Stimulated activated CD8-positive, alpha-beta memory T cell treated with anti-CD3 and anti-CD28 coated beads, Interleukin-4, amount 100 ng/mL, for 24 hours (primary cell): ENCODE results near the gene ADSS1.

Experiments
- DNase-seq: peaks from one replicate; pipeline ENCODE4 v3.0.0-alpha.2; 2020; ENCODE audit warnings: low read depth

Gene ADSS1

DNA sequence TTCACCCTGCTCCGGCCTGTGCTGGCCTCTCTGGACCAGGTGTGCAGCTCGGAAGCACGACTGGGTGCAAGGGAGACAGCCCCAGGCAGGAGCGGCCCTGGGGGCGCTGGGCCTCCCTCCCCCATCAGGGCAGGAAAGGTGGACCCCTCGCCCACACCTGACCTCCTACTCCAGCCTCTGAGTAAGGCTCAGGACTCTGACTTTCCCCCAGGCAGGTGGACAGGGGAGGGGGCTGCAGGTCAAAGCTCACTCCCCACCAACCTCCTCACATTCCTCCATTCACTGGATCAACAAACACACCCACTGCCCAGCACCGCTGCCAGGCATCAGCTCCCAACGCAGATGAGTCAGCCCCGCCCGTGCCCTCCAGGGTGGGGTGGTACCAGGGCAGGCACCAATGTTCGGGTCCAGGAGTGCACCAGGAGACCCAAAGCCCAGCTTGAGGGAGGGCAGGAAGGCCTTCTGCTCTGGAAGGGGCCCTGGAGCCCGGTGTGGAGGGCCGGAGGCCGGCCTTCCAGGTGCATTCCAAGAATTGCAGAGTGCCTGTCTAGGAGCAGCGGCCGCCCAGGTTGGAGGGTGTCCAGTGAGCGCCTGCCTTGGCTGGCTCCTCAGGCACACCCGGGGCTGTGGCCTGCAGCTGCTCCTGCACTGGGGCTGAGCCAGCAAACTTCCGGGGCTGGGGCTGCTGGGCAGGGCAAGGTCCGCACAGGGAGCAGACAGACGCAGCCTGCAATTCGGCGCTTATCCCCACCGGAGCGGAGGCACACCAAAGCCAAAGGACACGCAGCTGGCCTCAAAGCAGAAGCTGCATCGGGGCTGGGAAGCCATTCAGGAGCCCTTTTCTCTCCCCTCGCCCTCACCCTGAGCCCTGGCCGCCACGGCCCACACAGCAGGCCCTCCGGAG lies 36.2 kb upstream of the ADSS1 start:
- no peak for DNase-seq

DNA sequence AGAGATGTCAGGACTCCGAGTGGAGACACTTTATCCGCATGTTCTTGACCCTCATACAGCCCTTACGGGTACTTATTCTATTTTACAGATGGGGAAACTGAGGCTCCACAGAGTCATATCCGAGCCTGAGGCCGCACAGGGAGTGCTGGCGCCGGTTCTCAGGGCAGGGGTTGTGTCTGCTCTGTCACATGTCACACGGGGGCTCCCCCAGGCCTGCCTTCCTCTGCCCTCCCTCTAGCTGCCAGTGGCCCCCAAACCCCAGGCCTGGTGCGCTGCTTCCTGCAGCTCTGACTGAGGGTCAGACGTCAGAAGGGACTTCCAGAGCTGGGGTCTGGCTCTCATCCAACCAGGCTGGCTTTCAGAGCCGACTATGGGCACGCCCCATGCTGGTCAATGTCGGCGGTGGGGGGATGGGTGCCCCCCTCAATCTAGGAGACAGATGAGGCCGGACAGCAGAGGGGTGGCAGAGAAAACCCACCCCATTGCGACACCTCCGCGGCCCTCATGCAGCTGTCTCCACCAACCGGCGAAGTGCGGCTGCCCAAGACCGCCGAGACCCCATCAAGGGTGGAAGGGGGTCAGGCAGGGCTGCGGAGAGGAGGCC lies 35.4 kb upstream of the ADSS1 start:
- DNase-seq = no peak

DNA sequence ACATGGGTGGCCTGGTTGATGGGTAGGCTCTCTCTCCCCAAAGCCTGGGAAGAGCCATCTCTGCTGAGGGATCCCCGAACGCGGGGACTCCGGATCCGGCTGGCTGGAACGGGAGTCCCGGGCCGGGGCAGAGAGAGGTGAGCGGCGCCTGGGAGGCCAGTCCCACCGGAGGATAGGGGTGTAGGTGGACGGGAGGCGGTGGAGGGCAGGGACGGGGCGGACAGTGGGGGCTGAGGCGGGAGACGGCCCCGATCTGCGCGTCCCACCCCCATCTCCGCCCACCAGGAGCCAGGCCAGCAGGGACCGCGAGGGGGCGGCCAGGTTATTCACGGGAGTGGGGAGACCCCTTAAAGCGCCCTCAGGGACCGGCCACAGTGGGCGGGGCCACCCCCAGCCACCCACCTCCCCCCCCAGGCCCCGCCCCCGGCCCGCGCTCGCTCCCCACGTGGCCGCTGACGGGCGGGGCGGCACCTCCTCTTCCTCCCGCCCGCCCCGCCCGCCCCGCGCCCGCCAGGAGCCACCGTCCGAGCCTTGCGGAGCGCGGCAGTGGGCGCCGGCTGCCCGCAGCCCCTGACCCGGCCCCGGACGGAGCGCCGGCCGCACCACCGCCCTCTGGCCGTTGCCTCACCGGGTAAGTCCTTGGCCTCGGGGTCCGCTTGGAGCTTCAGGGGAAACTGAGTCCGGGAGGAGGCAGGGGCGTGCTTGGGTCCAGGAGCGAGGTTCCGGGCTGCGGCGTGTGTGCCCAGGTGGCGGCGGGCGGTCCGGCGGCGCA lies 34.7 kb upstream of the ADSS1 start, which contains the start of gene INF2:
Gene INF2, plus strand, starts transcription at position 510 of the 772 bp plus-strand sequence. CDS start 11,748 bp downstream, outside the sequence.
- no peak for DNase-seq

DNA sequence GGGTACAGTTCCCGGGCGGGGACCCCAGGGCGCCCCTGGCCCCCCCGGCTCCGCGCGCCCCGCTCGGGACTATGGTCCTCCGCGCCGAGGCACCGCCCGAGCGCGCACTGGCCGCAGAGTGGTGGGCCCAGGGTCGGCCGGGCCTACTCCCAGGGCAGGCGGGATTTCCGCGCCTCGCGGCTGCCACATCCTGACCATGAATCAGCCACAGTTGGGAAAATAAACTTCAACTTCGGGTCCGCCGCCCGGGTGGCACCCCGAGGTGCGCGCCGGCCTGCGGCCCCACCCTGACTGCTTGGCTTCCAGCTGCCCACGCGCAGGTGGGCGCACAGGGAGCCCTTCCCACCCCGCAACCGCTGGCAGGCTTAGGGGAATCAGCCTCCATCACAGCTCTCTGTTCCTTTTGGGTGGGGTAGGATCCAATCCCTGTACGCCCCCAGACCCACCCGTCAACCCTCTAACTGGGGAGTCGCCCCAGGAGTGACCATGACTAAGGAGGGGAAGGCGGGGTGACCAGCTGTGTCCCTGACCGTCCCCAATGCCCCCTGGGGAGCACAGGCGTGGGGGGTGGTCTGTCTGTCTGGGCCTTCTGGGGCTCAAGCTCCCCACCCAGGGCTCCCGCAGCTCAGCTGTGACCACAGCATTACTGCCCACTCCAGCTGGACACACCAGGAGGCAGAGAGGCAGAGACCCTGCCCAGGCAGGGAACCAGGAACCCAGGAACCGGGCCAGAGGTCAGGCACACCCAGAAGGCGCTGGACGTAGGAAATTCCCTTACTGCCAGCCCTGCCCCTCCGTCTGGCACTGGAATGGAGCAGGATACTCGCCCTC lies 33.9 kb upstream of the ADSS1 start:
- DNase-seq = no peak

DNA sequence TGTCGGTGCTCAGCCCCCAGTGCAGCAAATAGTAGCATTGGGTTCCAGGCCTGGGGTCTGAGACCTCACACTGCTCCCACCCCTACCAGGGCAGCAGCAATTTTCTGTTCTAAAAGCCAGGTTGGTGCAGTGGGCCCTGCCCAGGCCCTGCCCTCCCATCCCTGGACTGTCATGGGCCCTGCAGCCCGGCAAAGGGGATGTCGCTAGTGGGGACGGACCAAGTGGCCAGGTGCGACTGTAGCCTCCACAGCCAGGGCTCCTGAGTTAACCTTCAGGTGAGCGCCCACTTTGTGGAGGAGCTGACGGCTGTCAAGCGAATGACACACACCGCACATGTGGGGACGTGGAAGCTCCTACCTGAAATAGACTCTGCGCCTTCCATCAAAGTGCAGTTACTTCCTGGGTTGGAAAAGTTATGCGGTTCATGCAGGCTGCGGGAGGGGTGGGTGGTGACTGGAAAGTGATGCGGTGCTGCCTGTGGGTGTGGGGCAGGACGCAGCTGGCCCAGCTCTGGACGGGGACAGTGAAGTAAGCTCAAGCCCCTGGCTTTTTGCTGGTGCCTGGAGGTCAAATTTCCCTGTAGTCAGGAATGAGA lies 33.1 kb upstream of the ADSS1 start:
- no peak for DNase-seq

DNA sequence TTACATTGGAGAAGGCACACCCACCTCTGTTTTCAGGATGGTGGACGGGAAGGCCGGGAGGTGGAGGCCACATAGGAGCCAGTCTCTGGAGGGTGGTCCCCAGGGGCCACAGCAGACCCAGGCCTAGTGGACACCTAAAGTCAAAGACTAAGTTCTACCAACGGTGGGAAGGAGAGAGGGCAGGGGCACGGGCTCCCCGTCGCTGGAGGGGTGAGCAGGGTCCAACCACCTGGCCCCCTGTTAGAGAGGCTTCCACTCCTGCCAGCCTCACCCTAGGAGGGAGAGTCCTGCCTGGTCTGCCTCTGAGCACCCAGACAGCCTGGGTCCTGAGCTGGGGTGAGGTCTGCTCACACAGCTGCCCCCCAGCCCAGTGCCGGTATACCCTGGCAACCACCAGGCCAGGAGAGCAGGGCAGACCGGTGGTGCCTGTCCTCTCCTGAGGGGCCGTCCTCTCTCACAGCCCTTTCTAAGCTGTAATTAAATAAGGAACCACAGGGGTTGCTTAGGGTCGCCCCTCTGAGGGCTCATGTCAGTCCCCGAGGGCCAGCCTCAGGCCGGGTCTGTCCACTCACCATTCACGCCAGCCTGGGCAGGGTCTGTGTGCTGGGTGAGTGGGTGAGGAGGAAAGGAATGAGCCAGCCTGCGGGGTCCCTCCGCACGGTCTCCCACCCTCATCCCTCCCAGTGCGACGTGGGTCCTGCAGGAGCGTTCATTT lies 32.3 kb upstream of the ADSS1 start:
- no peak for DNase-seq

DNA sequence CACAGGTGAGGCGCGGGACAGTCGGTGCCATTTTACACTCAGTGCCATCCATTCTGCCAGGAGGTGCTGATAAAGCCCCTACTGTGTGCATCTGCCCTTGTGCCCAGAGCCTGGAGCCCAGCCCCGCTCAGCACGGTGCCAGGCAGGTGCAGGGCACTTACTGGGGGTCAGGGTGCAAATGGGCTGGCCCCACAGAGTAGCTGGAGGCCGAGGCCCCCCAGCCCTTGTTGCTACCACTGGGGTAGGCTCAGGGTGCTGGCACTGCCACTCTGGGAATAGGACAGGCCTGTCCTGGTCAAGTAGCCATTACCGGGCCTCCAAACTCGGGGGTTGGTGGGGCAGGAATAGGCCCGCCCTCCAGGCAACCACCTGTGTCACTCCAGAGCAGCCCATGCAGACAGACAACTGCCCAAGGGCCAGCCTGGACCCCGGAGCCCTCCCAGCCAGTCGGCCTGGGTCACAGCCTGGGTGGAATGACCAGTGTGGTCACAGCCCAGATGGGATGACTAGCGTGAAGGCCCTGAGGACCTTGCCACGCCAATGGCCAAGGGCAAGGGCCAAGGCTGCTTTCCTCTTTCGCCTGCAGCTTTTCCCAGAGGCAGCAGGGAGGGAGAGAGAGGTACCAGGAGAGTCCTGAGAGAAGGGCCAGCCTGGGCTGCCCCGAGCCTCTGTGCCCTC lies 31.6 kb upstream of the ADSS1 start:
- DNase-seq = no peak

DNA sequence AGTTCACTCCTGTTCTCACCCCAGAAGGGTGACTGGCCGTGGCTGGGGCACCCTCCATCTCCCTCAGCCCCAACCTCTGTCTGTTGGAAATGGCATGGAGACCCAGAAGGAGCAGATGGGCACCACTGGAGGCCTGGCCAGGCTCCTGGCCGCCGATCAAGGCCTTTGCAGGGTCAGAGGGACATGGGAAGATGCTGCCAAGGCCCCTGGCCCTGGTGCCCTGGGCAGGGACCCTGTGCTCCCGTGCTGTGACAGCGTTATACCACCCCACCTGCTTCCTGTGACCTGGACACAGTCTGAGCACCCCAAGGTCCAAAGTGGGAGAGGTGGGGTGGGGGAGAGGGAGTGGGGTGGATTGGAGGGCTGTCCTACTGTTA lies 31.1 kb upstream of the ADSS1 start:
- DNase-seq = no peak

DNA sequence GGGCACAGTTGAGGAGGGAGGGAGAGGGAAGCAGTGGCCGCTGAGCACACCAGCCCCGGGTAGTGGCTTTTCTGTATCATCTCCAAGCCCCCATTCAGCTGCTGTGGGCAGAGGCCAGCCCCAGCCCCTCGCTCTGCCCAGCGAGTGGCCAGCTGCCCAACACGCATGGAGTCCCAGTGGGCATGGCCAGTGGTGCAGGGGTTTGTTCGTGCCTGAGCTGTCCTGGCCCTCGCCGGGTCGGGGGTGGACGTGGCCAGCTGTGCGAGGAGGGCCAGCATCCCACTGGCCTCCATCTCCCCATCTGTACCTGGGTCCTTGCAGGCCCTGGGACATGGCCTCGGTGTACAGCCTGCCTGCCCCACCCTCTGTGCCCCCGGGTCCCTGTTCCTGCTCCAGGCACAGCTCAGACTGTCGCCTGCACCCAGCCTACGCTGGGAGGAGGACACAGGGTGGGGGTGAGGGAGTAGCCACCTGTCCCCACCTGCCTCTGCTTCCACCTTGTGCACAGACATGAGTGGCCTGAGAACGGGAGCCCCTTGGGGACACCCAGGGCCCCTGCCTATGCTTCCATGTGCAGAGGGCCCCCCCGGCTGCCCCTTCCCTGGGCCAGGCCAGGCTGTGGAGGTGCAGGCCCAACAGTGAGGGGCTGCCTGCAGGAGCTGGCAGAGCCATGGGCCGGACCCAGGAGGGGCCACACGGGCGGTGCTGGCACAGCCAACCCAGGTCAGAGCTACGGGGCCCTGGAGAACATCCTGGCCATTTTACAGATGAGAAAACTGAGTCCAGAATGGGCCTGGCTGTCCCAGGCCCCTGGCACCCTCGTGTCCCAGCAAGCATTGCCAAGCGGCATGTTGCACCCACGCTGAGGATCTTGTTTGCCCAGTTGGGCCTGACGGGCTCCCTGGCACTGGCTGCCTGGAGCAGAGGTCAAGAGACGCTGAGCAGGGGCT lies 30.3 kb upstream of the ADSS1 start:
- DNase-seq = no peak

DNA sequence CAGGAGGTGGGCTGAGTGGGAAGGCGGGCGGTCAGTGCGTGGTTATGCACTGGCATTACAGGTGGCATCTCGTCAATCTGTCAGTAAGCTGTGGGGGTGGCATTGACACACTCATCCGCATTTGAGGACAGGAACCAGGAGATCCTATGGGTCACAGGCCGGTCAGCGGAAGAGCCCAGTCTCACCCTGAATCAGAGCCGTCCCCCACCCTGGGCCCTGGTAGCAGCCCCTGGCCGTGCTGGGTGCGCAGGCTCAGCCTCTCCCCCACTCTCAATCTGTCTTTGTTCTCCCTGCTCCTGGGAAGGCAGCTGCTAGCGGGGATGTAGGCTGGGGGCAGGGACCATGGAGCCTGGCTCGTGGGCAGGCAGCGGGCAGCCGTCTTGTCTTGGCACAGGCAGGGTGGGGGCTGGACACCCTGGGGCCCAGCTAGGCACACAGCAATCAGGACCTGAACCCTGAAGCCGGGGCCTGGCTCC lies 29.5 kb upstream of the ADSS1 start:
- DNase-seq = no peak

DNA sequence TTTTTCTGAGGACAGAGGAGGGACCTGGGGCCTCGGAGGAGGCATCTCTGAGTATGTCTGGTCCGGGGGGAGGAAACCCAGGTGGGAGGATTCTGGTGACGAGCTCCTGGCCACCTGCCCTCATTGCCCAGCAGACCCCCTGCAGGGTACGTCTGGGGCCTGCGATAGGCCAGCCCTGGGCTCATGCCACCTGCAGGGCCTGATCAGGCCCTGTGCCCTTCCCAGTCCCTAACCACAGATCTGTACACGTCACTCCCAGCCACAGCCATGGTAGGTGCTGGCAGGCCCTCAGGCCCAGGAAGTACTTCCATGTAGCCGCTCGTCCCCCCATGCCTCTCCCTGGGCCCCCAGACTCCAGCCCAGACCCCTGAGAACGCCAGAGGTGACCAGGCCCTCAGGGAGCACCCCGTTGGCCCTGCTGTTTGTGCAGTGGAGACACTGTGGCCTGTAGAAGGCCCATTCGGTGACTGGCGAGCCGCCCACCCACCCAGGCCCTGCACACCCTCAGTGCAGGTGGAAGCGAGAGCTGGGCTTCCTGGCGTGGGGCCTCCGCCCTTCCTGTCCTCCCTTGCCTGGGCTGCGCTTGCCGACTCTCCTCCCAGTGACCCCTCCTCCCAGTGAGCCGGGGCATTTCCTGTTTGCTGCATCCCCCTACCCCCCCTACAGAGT lies 28.9 kb upstream of the ADSS1 start:
- no peak for DNase-seq

DNA sequence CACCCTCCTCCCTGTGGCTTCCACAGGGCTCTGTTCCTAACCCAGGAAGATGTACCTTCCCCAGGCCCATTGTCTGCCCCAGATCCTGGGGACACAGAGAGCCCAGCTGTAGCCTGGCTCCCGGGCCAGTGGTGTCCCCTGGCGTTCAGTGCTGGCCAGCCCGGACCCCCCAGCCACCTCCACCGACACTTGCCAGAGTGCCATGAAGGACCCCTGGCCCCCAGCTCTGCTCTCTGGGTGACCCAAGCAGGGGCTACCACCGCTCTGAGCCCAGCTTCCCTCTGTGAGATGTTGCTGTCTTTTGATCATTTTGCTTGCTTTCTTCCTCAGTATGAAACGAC lies 28.4 kb upstream of the ADSS1 start:
- DNase-seq = no peak

DNA sequence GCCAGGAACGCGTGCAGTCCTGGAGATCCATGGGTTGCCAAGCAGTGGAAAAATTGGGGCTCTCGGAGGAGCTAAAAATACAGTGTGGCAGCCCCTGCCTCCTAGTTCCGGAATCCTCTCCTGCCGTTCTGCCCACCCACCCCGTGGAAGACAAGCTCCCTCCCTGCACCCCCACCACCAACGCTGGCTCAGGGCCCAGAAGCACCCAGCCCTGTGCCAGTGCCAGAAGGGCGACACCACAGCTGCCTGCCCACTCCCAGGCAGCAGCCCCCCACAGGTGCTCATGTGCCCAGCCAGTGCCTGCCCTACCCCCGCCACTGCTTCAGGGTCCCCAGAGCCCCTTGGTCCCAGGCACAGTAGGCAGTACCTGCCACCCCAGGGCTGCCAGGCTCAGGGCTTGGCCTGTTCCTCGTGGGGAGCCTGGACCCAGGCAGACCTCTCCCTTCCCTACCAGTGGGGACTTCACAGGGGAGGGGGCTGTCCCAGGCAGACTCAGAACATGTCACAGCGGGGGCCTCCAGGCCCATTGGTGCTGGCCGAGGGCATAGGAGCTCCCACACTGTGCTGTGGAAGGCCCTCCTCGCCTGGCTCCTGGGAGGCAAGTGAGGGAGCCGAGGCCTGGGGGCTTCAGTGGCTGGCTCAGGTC lies 27.2 kb upstream of the ADSS1 start:
- DNase-seq = no peak

DNA sequence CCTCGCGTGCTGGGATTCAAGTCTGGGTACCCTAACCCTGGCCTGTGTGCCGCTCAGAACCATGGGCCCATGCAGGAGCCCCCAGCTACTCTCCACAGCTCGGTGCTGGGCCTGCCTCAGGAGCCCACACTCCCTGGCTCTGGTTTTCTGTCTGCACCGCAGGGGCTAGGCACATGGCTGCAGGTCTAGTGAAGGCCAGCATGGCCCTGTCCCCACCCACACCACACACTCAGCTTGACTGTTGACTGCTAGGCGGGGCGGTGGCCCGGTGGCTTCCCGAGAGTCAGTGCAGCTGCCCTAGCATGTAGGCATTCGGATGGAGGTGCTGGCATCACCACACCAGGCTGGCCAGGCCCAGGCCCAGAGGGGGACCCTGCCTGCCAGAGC lies 26.7 kb upstream of the ADSS1 start:
- no peak for DNase-seq

DNA sequence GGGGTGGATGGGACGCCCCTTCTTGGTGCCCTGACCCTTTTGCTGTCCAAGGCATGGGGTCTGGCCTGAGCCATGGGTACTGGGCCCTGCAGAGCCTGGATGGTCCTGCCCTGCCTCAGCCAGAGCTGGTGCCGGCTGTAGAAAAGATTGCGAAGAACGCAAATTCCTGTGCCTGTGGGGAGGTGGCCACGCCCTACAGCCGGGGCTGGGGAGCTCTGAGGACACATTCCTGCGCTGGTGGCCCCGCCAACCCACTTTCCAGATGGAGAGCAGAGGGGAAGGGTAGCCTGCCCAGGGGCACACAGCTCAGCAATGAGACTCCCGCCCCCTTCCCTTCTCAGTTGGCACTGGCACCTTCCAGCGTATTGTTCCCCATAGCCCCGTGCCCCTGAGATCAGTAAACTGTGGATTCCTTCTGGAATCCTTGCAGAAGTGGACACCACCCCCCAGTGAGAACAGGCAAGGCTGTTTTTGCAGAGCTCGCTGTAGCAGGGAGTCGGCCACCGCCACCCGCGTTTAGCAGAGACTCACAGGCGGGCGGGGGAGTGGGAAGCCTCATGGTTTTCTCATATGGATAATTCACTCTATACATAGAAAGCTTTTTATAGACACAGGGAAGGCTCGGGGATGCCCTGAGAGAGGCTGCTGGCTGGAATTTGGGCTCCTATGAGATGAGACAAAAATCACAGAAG lies 26.0 kb upstream of the ADSS1 start:
- DNase-seq = no peak

DNA sequence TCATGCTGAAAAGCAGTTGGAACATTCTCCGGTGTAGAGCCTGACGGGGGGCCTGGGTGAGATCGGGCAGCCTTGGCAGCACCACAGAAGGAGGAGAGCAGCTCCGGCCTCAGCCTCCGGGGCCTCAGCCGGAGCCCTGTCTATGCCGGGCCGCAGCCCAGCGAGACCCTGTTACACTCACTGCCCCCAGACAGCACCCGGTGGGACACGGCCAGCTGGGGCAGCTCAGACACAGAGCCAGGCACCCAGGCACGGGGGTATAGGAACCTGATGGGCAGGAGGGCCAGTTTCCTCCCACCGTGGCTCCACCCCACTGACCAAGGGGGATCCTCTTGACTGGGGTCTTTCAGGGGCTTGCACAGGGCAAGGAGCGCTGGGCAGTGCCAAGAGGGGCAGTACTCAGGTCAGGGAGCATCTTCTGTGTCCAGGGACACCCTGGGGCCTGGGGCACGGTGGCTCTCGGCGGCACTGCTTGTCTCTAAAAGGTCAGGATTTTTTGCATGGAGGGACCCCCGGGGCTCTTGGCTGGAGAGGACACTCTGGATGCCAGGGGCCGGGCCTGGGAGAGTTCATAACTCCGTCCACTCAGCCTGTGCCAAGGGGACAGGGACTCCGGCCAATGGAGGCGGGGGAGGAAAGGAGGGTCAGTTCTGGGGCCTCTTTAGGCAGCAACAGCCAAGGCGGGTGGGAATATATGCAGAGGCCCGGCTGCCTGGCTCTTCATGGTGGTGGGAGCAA lies 25.2 kb upstream of the ADSS1 start:
- DNase-seq = no peak

DNA sequence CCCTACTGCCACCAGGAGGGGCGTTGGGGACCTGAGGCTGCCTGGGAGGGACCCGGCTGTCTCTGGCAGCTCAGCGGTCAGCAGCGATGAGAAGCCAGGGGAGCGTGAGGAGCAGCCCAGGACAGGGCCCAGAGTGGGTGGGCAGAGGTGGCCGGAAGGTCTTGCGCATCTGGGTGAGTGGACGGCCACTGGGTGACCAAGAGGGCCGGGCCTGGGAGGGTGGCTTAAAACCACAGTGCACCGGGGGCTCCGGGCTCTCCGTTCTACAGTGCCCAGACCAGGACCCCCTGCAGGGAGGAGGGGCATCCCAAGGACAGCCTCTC lies 24.6 kb upstream of the ADSS1 start:
- no peak for DNase-seq
